Ovary (tissue), 9 donors: Measurements from ENCODE around the gene CAMKK2. TPM values are rescaled to one million over a fixed set of nuclear protein-coding genes. Genes with fewer than 3 reads are reported as not detected.

Experiments used
- DNase-seq, 5 donors: peaks; one replicate each; pipeline ENCODE4 v3.0.0-alpha.2; 2019 to 2020
- H3K27ac ChIP-seq, 2 donors: fragments of 200-600 bp; one replicate each; pipeline versions ENCODE4 v1.5.1 to v1.8.0; 2019 to 2022
- H3K27me3 ChIP-seq: fragments of 200-600 bp; one replicate; pipeline ENCODE4 v1.8.0; 2022
- H3K36me3 ChIP-seq: fragments of 200-600 bp; sonication (generic); one replicate; pipeline ENCODE4 v1.5.1; 2019
- H3K4me1 ChIP-seq: one replicate; pipeline ENCODE4 v1.8.1; 2013; ENCODE audit warnings: mild to moderate bottlenecking, moderate library complexity; ENCODE audit not compliant: insufficient read depth
- H3K4me3 ChIP-seq: fragments of 200-600 bp; sonication (generic); one replicate; pipeline ENCODE4 v1.5.1; 2017
- H3K9me3 ChIP-seq, 2 donors: fragments of 200-600 bp in 1 of 2; sonication (generic) in 1 of 2; one replicate each; pipeline versions ENCODE4 v1.5.1 to v1.8.1; 2013 to 2019; ENCODE audit warnings: mild to moderate bottlenecking in 1 of 2, moderate library complexity in 1 of 2
- CTCF ChIP-seq, 3 donors: fragments of 450-650 bp in 2 of 3; fragments of 200-600 bp in 1 of 3; IDR thresholded peaks; one replicate each; pipeline versions ENCODE4 v1.5.1 to v1.8.0; 2016 to 2022; ENCODE audit warnings: antibody characterized with exemption in 3 of 3, mild to moderate bottlenecking in 1 of 3
- EP300 ChIP-seq: sonication (generic); formaldehyde crosslinking; IDR thresholded peaks from one replicate; pipeline ENCODE4 v1.6.1; 2017; ENCODE audit warnings: antibody characterized with exemption
- POLR2A ChIP-seq: fragments of 450-650 bp; IDR thresholded peaks from one replicate; pipeline ENCODE4 v1.6.1; 2017; ENCODE audit warnings: antibody characterized with exemption, mild to moderate bottlenecking, moderate library complexity
- WGBS, 3 donors: extraction: QIAGEN DNeasy Blood & Tissue Kit in 1 of 3; methylation state at CpG; one replicate each; pipeline versions ENCODE4 v1.1.5 to v1.1.7; 2013 to 2017; 5-methylcytosine and 5-hydroxymethylcytosine counted together
- intact Hi-C, 4 donors: fragments of 100-400 bp; cut with DNase I; formaldehyde crosslinking; loops; one replicate each; pipeline versions ENCODE4 v1.11.0 to v1.15.1; 2022 to 2023
- polyA plus RNA-seq, 2 donors: library from polyadenylated mRNA; stranded (reverse); fragments of 200-250 nt in 1 of 2; fragments of 350-450 nt in 1 of 2; fragmentation: Illumina TruSeq in 1 of 2; extraction: RNeasy Lipid Tissue Mini Kit (QIAGEN cat#74804) in 1 of 2; gene quantifications; one replicate each; pipeline ENCODE4 v1.2.3, GENCODE V29; 2013 to 2014
- total RNA-seq, 7 donors: library from RNA; depleted of rRNA in 2 of 7; stranded (reverse); fragments of >200 nt in 2 of 7; fragmentation: NEBNext Ultra II Directional in 3 of 7; extraction: Animal tissue kit (Norgen Biotek cat#: 25700) in 3 of 7; gene quantifications; one replicate each; pipeline versions ENCODE4 v1.1.0 to v1.2.4, GENCODE V29; 2016 to 2023
- donor health status: DM: no; HTN: no; CAD: no; lungs with moderate emphysema.
- donor health status: DM: no; HTN: no; CAD: no.
- donor health status: Bipolar disorder and iron deficiency.
- donor health status: DM: yes; HTN: yes; CAD: no.
- donor health status: DM: no; HTN: no; CAD: no.
- donor health status: DM: yes; HTN: yes; CAD: no.

Gene CAMKK2
- total and polyA plus RNA-seq, 9 donors, result 19.0 to 44.6 (median 38.0) TPM

GRCh38 chr12:121250359-121250758, 46.1 kb downstream of the CAMKK2 start:
- Histone ChIP-seq H3K27ac (no peak overlapping the region), H3K4me3 (no peak overlapping the region), H3K36me3 (no peaks in the 10 kb centered on the region), H3K4me1 (no peaks in the 10 kb centered on the region), H3K9me3 (no peaks in the 10 kb centered on the region), H3K27me3 (no peaks in the 10 kb centered on the region)
- intact Hi-C loops, result no loop called here
- TF ChIP-seq CTCF (IDR thresholded peaks at IDR 0.05), result no peak
- no peak for TF ChIP-seq EP300
- no peak for TF ChIP-seq POLR2A
- DNase-seq, result no peak
- 66 to 71% (median 68%) methylated on average over 14 of the region's 14 CpGs for WGBS, 3 donors

GRCh38 chr12:121248622-121249021, 47.9 kb downstream of the CAMKK2 start:
- intact Hi-C loops, result no loop called here
- DNase-seq, result no peak
- no peaks in the 10 kb centered on the region for H3K4me1 ChIP-seq
- no peak overlapping the region for H3K4me3 ChIP-seq
- H3K27me3 ChIP-seq, result no peaks in the 10 kb centered on the region
- no peaks in the 10 kb centered on the region for H3K36me3 ChIP-seq
- no peak for TF ChIP-seq EP300
- TF ChIP-seq CTCF (IDR thresholded peaks at IDR 0.05), result no peak
- no peak for TF ChIP-seq POLR2A
- H3K9me3 ChIP-seq, result no peaks in the 10 kb centered on the region
- no peak overlapping the region for H3K27ac ChIP-seq
- WGBS, 3 donors, result 82 to 86% (median 84%) methylated on average over 22 of the region's 22 CpGs

GRCh38 chr12:121246893-121247557, 49.5 kb downstream of the CAMKK2 start:
- H3K27ac ChIP-seq, result no peak overlapping the region
- no peak for TF ChIP-seq POLR2A
- TF ChIP-seq CTCF (IDR thresholded peaks at IDR 0.05), result no peak
- no peaks in the 10 kb centered on the region for H3K9me3 ChIP-seq
- 89 to 93% (median 90%) methylated on average over 16 of the region's 16 CpGs for WGBS, 3 donors
- no peak for DNase-seq
- no peak overlapping the region for H3K4me3 ChIP-seq
- intact Hi-C loops, result no loop called here
- no peaks in the 10 kb centered on the region for H3K36me3 ChIP-seq
- H3K27me3 ChIP-seq, result no peaks in the 10 kb centered on the region
- H3K4me1 ChIP-seq, result no peaks in the 10 kb centered on the region

- H3K36me3 ChIP-seq, result no peaks in the 10 kb centered on the region
- 89 to 94% (median 92%) methylated on average over 7 of the region's 7 CpGs for WGBS, 3 donors
- no peak overlapping the region for H3K27ac ChIP-seq
- H3K4me3 ChIP-seq, result no peak overlapping the region
- H3K27me3 ChIP-seq, result no peaks in the 10 kb centered on the region
- no peaks in the 10 kb centered on the region for H3K9me3 ChIP-seq
- intact Hi-C loops, result no loop called here
- H3K4me1 ChIP-seq, result peaks cover 7% of the 10 kb centered on the region
- DNase-seq, result no peak
- TF ChIP-seq POLR2A (no peak), EP300 (no peak), CTCF (IDR thresholded peaks at IDR 0.05) (no peak)
Observed at GRCh38 chr12:121245951-121246350, 50.6 kb downstream of the CAMKK2 start.
